Cardiac muscle cell (in vitro differentiated cells and primary cell): ENCODE results near the gene ENG. TPM values are rescaled to one million over a fixed set of nuclear protein-coding genes. Genes with fewer than 3 reads are reported as not detected.
A peak's percentile ranks its signal among the peaks of the same experiment; 100 is the strongest.

ENCODE experiments used
- DNase-seq, 2 donors: peaks; one replicate each; pipeline versions ENCODE4 v3.0.0 to v3.0.0-alpha.2; 2010 to 2017; ENCODE audit warnings: low read depth in 1 of 2, low spot score in 1 of 2
- H3K27ac ChIP-seq: fragments of 200-600 bp; sonication (generic); 2 replicates; pipeline ENCODE4 v1.5.1; 2016
- H3K27me3 ChIP-seq: fragments of 200-600 bp; sonication (generic); 2 replicates; pipeline ENCODE4 v1.6.0; 2016; ENCODE audit warnings: control low read depth
- H3K36me3 ChIP-seq: fragments of 200-600 bp; sonication (generic); 2 replicates; pipeline ENCODE4 v1.5.1; 2016; ENCODE audit warnings: control low read depth
- H3K4me1 ChIP-seq: fragments of 200-600 bp; sonication (generic); 2 replicates; pipeline ENCODE4 v1.8.1; 2017; ENCODE audit warnings: low read depth, mild to moderate bottlenecking, mixed run types
- H3K4me3 ChIP-seq: fragments of 200-600 bp; sonication (generic); 2 replicates; pipeline ENCODE4 v1.5.1; 2016; ENCODE audit warnings: mild to moderate bottlenecking
- H3K9me3 ChIP-seq: fragments of 200-600 bp; sonication (generic); 2 replicates; pipeline ENCODE4 v1.5.1; 2017; ENCODE audit warnings: low read depth, mild to moderate bottlenecking, control low read depth
- CTCF ChIP-seq: IDR thresholded peaks from 2 replicates; pipeline ENCODE4 v1.5.1; 2012; ENCODE audit warnings: low read depth, mild to moderate bottlenecking, low read length
- polyA plus RNA-seq: library from polyadenylated mRNA; unstranded; fragments of >200 nt; fragmentation: Nextera tagmentation; extraction: Ambion mirVana; gene quantifications from 2 replicates; pipeline ENCODE4 v1.2.1, GENCODE V29; 2016
- total RNA-seq: library from RNA; depleted of rRNA; stranded (reverse); fragments of >200 nt; gene quantifications from 2 replicates; pipeline ENCODE4 v1.2.3, GENCODE V29; 2016

ENG gene
- total and polyA plus RNA-seq, 2 experiments from 2014 or later: 12.6 to 15.8 TPM

GRCh38 chr9:127825319-127826051 is 29.0 kb downstream of the ENG start:
- Histone ChIP-seq H3K9me3 (no peaks in the 10 kb centered on the region), H3K36me3 (no peaks in the 10 kb centered on the region), H3K4me3 (no peak overlapping the region), H3K27me3 (no peaks in the 10 kb centered on the region), H3K4me1 (peaks cover 16% of the 10 kb centered on the region), H3K27ac (no peak overlapping the region)
- peak in 1 of 2 donors; percentile 85 for DNase-seq
- peak; percentile 25 for TF ChIP-seq CTCF

- H3K27me3 ChIP-seq: no peaks in the 10 kb centered on the region
- no peak for DNase-seq
- no peak for TF ChIP-seq CTCF
- H3K27ac ChIP-seq: no peak overlapping the region
- no peak overlapping the region for H3K4me3 ChIP-seq
- H3K36me3 ChIP-seq: no peaks in the 10 kb centered on the region
- peaks cover 7% of the 10 kb centered on the region for H3K4me1 ChIP-seq
- no peaks in the 10 kb centered on the region for H3K9me3 ChIP-seq
These were observed 32.4 kb downstream of the ENG start for GRCh38 chr9:127822108-127822507.

- TF ChIP-seq CTCF: no peak
- Histone ChIP-seq H3K27me3 (no peaks in the 10 kb centered on the region), H3K9me3 (no peaks in the 10 kb centered on the region), H3K27ac (peak overlapping the region; percentile 57), H3K36me3 (peaks cover 5% of the 10 kb centered on the region), H3K4me1 (no peaks in the 10 kb centered on the region), H3K4me3 (no peak overlapping the region)
- no peak for DNase-seq
These were observed 35.9 kb downstream of the ENG start for GRCh38 chr9:127818574-127818973.

DNA sequence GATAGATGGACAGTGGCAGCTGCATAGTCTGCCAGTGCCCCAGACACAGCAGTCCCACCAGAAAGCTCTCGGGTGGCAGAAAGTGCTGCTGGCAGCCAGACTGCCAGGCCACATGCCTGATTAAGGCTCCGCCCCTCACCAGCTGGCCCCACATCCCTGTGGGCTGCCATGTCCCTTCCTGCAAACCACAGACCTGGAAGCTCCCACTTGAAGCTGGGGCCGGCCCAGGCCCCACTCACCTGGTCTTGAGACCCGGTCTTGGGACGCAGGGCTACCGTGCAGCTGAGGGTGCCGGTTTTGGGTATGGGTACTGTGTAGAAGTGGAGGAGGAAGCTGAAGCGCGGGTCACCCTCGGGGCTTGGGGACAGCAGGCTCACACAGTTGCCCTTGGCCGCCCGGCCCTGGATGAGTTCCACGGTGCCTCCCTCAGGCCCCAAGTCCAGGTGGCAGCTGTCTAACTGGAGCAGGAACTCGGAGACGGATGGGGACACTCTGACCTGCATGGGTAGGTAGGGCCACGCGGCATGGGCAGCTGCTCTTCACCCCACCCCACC is 36.5 kb downstream of the ENG start:
- DNase-seq: no peak
- no peaks in the 10 kb centered on the region for H3K9me3 ChIP-seq
- no peaks in the 10 kb centered on the region for H3K27me3 ChIP-seq
- no peak for TF ChIP-seq CTCF
- peak overlapping the region; percentile 57 for H3K27ac ChIP-seq
- H3K4me3 ChIP-seq: no peak overlapping the region
- H3K36me3 ChIP-seq: peaks cover 12% of the 10 kb centered on the region
- no peaks in the 10 kb centered on the region for H3K4me1 ChIP-seq

DNA sequence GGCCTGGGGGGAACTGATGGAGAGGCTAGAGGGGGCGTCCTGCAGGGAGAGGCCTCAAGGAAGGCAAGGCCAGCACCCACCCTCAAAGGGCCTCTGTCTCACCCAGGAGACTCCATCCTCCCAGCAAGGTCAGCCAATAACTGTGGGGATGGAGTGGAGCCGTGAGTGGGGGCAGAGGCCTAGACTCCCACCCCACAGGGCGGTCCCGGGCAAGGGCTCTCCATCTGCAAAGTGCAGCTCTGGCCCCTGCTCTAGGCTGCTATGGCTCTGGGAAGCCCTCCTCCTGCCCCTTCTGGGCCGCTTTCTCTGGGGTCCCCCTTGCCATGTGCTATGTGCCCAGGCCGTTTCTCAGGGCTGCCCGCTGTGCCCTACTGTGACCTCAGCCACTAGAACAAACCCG is 37.7 kb downstream of the ENG start:
- no peaks in the 10 kb centered on the region for H3K9me3 ChIP-seq
- no peak overlapping the region for H3K4me3 ChIP-seq
- H3K36me3 ChIP-seq: peaks cover 18% of the 10 kb centered on the region
- H3K4me1 ChIP-seq: no peaks in the 10 kb centered on the region
- TF ChIP-seq CTCF: no peak
- H3K27ac ChIP-seq: peak overlapping the region; percentile 40
- DNase-seq: no peak
- H3K27me3 ChIP-seq: no peaks in the 10 kb centered on the region
